H1 (cell line): ENCODE results near the gene UGT1A6. TPM values are rescaled to one million over a fixed set of nuclear protein-coding genes. Genes with fewer than 3 reads are reported as not detected.

Experiments used
- CTCF ChIA-PET: fragments of 300-600 bp; sonication (Branson Sonifier 250); formaldehyde crosslinking; loops from one replicate; lab custom pipeline; 2021; ENCODE audit not compliant: partially characterized antibody; lab: Charles Lee
- POLR2A ChIA-PET: fragments of 300-600 bp; sonication (Branson Sonifier 250); formaldehyde crosslinking; loops from one replicate; lab custom pipeline; 2021; ENCODE audit warnings: inconsistent platforms; ENCODE audit not compliant: partially characterized antibody; lab: Charles Lee
- DNase-seq, 2 experiments: peaks; one replicate each; pipeline versions ENCODE4 v3.0.0 to v3.0.0-alpha.2; 2010 to 2022; ENCODE audit warnings: low spot score in 2 of 2, low read depth in 1 of 2, mixed read lengths in 1 of 2
- FAIRE-seq: peaks from 2 replicates; lab custom pipeline; 2011; peaks lifted over from hg19 to GRCh38; lab: Jason Lieb, UNC
- H2AFZ ChIP-seq: 2 replicates; pipeline ENCODE4 v1.8.1; 2012; ENCODE audit warnings: low read length, inconsistent platforms
- H2AK5ac ChIP-seq: 2 replicates; pipeline ENCODE4 v1.6.1; 2013; ENCODE audit warnings: low read depth, low read length
- H2BK120ac ChIP-seq: replicated peaks from 2 replicates; pipeline ENCODE3; 2013; ENCODE audit warnings: low read depth, low read length, inconsistent platforms
- H2BK12ac ChIP-seq: 2 replicates; pipeline ENCODE4 v1.6.1; 2013; ENCODE audit warnings: low read depth, low read length
- H2BK15ac ChIP-seq: 2 replicates; pipeline ENCODE4 v1.6.1; 2013; ENCODE audit warnings: low read length
- H2BK20ac ChIP-seq: 2 replicates; pipeline ENCODE4 v1.6.1; 2013; ENCODE audit warnings: low read length
- H2BK5ac ChIP-seq: 2 replicates; pipeline ENCODE4 v1.6.1; 2013; ENCODE audit warnings: low read depth, low read length
- H3K14ac ChIP-seq: 2 replicates; pipeline ENCODE4 v1.6.1; 2013; ENCODE audit warnings: inconsistent platforms; ENCODE audit not compliant: insufficient read length
- H3K18ac ChIP-seq: 2 replicates; pipeline ENCODE4 v1.6.1; 2013; ENCODE audit warnings: low read length; ENCODE audit errors: extremely low read depth
- H3K23ac ChIP-seq: 2 replicates; pipeline ENCODE4 v1.6.1; 2013; ENCODE audit warnings: inconsistent platforms; ENCODE audit not compliant: insufficient read length
- H3K23me2 ChIP-seq: 2 replicates; pipeline ENCODE4 v1.6.1; 2013; ENCODE audit warnings: low read depth, low read length
- H3K27ac ChIP-seq: 2 replicates; pipeline ENCODE4 v1.6.1; 2011; ENCODE audit warnings: low read depth, low read length, inconsistent platforms
- H3K27me3 ChIP-seq, 4 experiments: replicated peaks in 1 of 4; 1 replicate in 1 of 4; 2 replicates in 3 of 4; pipeline versions ENCODE4 v1.6.1 to v1.8.1; 2011 to 2013; ENCODE audit warnings: low read length in 3 of 4, mild to moderate bottlenecking in 3 of 4, inconsistent platforms in 2 of 4, mixed read lengths in 2 of 4, moderate library complexity in 1 of 4; ENCODE audit not compliant: control insufficient read depth in 3 of 4, insufficient read depth in 3 of 4; ENCODE audit errors: extremely low read depth in 1 of 4
- H3K36me3 ChIP-seq, 4 experiments: 2 replicates each; pipeline versions ENCODE4 v1.6.1 to v1.8.1; 2011 to 2013; ENCODE audit warnings: mild to moderate bottlenecking in 4 of 4, low read length in 3 of 4, moderate library complexity in 2 of 4, control low read depth in 1 of 4, inconsistent platforms in 1 of 4; ENCODE audit not compliant: insufficient read depth in 4 of 4, control insufficient read depth in 2 of 4
- H3K4ac ChIP-seq: replicated peaks from 2 replicates; pipeline ENCODE3; 2013; ENCODE audit warnings: low read length, low read depth, mixed read lengths, inconsistent platforms; ENCODE audit not compliant: insufficient read length
- H3K4me1 ChIP-seq, 4 experiments: replicated peaks in 1 of 4; 1 replicate in 1 of 4; 2 replicates in 3 of 4; pipeline versions ENCODE4 v1.6.1 to v1.8.1; 2011 to 2013; ENCODE audit warnings: low read length in 3 of 4, inconsistent platforms in 2 of 4, mixed read lengths in 1 of 4; ENCODE audit not compliant: insufficient read depth in 4 of 4, control insufficient read depth in 3 of 4
- H3K4me2 ChIP-seq, 2 experiments: 2 replicates each; pipeline versions ENCODE4 v1.6.1 to v1.8.1; 2011 to 2013; ENCODE audit warnings: low read depth in 2 of 2, low read length in 2 of 2, control low read depth in 1 of 2, inconsistent platforms in 1 of 2, mild to moderate bottlenecking in 1 of 2; ENCODE audit not compliant: insufficient read depth in 1 of 2
- H3K4me3 ChIP-seq, 4 experiments: fragments of 200-600, 300-600 bp in 1 of 4; sonication (generic), shearing (Covaris generic), sonication (Bioruptor Twin) in 1 of 4; 2 replicates each; pipeline versions ENCODE4 v1.5.1 to v1.8.1; 2011 to 2016; ENCODE audit warnings: low read length in 4 of 4, low read depth in 3 of 4, control low read depth in 2 of 4, inconsistent platforms in 2 of 4, mild to moderate bottlenecking in 2 of 4, mixed read lengths in 1 of 4, moderate library complexity in 1 of 4; ENCODE audit not compliant: insufficient read depth in 2 of 4; ENCODE audit errors: extremely low read depth in 1 of 4
- H3K56ac ChIP-seq: replicated peaks from 2 replicates; pipeline ENCODE3; 2013; ENCODE audit warnings: low read depth, mild to moderate bottlenecking, mixed read lengths, low read length, inconsistent platforms; ENCODE audit not compliant: insufficient read length
- H3K79me1 ChIP-seq: 2 replicates; pipeline ENCODE4 v1.6.1; 2013; ENCODE audit warnings: low read depth, low read length, control low read depth
- H3K79me2 ChIP-seq, 2 experiments: 2 replicates each; pipeline versions ENCODE4 v1.6.1 to v1.8.1; 2012 to 2013; ENCODE audit warnings: low read length in 2 of 2, mild to moderate bottlenecking in 2 of 2, inconsistent platforms in 1 of 2; ENCODE audit not compliant: insufficient read depth in 2 of 2, control insufficient read depth in 1 of 2
- H3K9ac ChIP-seq, 4 experiments: replicated peaks in 1 of 4; 1 replicate in 1 of 4; 2 replicates in 3 of 4; pipeline versions ENCODE4 v1.6.1 to v1.8.1; 2011 to 2013; ENCODE audit warnings: low read depth in 3 of 4, low read length in 3 of 4, control low read depth in 2 of 4, mild to moderate bottlenecking in 2 of 4, moderate library complexity in 2 of 4, inconsistent platforms in 1 of 4; ENCODE audit errors: extremely low read depth in 1 of 4
- H3K9me3 ChIP-seq, 2 experiments: 2 replicates each; pipeline versions ENCODE4 v1.6.1 to v1.8.1; 2012 to 2013; ENCODE audit warnings: mild to moderate bottlenecking in 2 of 2, moderate library complexity in 2 of 2, control low read depth in 1 of 2, inconsistent platforms in 1 of 2, low read depth in 1 of 2, low read length in 1 of 2, mixed read lengths in 1 of 2; ENCODE audit not compliant: insufficient read depth in 2 of 2
- H4K20me1 ChIP-seq, 2 experiments: replicated peaks in 1 of 2; 2 replicates each; pipeline versions ENCODE3 to v1.8.1; 2011 to 2013; ENCODE audit warnings: inconsistent platforms in 2 of 2, low read length in 2 of 2, mild to moderate bottlenecking in 1 of 2; ENCODE audit not compliant: insufficient read depth in 2 of 2, control insufficient read depth in 1 of 2
- H4K5ac ChIP-seq: 2 replicates; pipeline ENCODE4 v1.6.1; 2013; ENCODE audit warnings: low read length, low read depth, mixed read lengths, inconsistent platforms; ENCODE audit not compliant: insufficient read length
- H4K8ac ChIP-seq: 2 replicates; pipeline ENCODE4 v1.8.0; 2013; ENCODE audit warnings: mild to moderate bottlenecking, moderate library complexity, low read length, inconsistent platforms; ENCODE audit not compliant: insufficient read depth; ENCODE audit errors: extremely low read depth
- H4K91ac ChIP-seq: replicated peaks from 2 replicates; pipeline ENCODE3; 2013; ENCODE audit warnings: low read length, mixed read lengths, inconsistent platforms; ENCODE audit not compliant: insufficient read length
- ATF2 ChIP-seq: IDR thresholded peaks from 2 replicates; pipeline ENCODE4 v1.6.1; 2012; ENCODE audit warnings: low read length, inconsistent platforms
- CHD2 ChIP-seq: IDR thresholded peaks from 2 replicates; pipeline ENCODE4 v1.6.1; 2012; ENCODE audit warnings: low read length, improper control_type of control experiment
- CTBP2 ChIP-seq: IDR thresholded peaks from 2 replicates; pipeline ENCODE4 v1.7.0; 2011; ENCODE audit warnings: borderline replicate concordance, mild to moderate bottlenecking, moderate library complexity, mixed read lengths, low read length; ENCODE audit not compliant: insufficient read depth, insufficient read length
- GTF2F1 ChIP-seq: IDR thresholded peaks from 2 replicates; pipeline ENCODE4 v1.6.1; 2012; ENCODE audit warnings: low read depth, low read length, improper control_type of control experiment, borderline replicate concordance
- HDAC6 ChIP-seq: IDR thresholded peaks from one replicate; pipeline ENCODE4 v1.7.1; 2012; ENCODE audit warnings: low read depth, mild to moderate bottlenecking, inconsistent platforms, low read length, moderate library complexity
- KDM5A ChIP-seq: fragments of 200-600 bp; IDR thresholded peaks from 2 replicates; pipeline ENCODE4 v1.7.1; 2012; ENCODE audit warnings: mild to moderate bottlenecking, low read length, inconsistent platforms, mixed read lengths
- NANOG ChIP-seq: IDR thresholded peaks from 2 replicates; pipeline ENCODE4 v1.6.1; 2011; ENCODE audit warnings: low read length, low read depth, mild to moderate bottlenecking, inconsistent platforms; ENCODE audit not compliant: insufficient read depth, poor library complexity, severe bottlenecking
- SIRT6 ChIP-seq: IDR thresholded peaks from one replicate; pipeline ENCODE4 v1.7.1; 2012; ENCODE audit warnings: low read length, inconsistent platforms
- SP4 ChIP-seq: IDR thresholded peaks from 2 replicates; pipeline ENCODE4 v1.6.1; 2012; ENCODE audit warnings: low read length, inconsistent platforms
- ZNF274 ChIP-seq: IDR thresholded peaks from 2 replicates; pipeline ENCODE4 v1.7.0; 2012; ENCODE audit warnings: low read length, borderline replicate concordance; ENCODE audit errors: extremely low read depth
- WGBS, 2 experiments: shearing (Covaris generic) in 1 of 2; methylation state at CpG; one replicate each; pipeline versions ENCODE4 v1.1.6 to v1.1.7; 2013 to 2015; ENCODE audit warnings: low lambda C conversion rate in 2 of 2, mixed read lengths in 2 of 2, inconsistent platforms in 1 of 2, low coverage in 1 of 2, missing lambda C conversion rate in 1 of 2; ENCODE audit not compliant: insufficient replicate concordance in 2 of 2, insufficient coverage in 1 of 2, insufficient read length in 1 of 2; ENCODE audit errors: extremely low coverage in 1 of 2, missing lambda C conversion rate in 1 of 2; 5-methylcytosine and 5-hydroxymethylcytosine counted together
- polyA plus RNA-seq, 7 experiments: library from polyadenylated mRNA; depleted of rRNA in 3 of 7; stranded (reverse) in 5 of 7; unstranded in 2 of 7; fragments of >200 nt in 5 of 7; fragments of 200-250 nt in 2 of 7; gene quantifications; 1 replicate in 5 of 7; 2 replicates in 1 of 7; 4 replicates in 1 of 7; pipeline versions ENCODE4 v1.2.1 to v1.2.3, GENCODE V29; 2011 to 2013; ENCODE audit warnings: missing spikeins in 2 of 7, mixed read lengths in 2 of 7
- total RNA-seq: library from RNA; stranded (reverse); fragmentation: NEBNext Ultra II Directional; extraction: Animal tissue kit (Norgen Biotek cat#: 25700); gene quantifications from 2 replicates; pipeline ENCODE4 v1.2.1, GENCODE V29; 2021

The UGT1A6 gene
- total and polyA plus RNA-seq, 2 of the 8 experiments (the other 6 are each of a cell fraction or from before 2014, with no cell fraction given), result not detected

- H2BK20ac ChIP-seq, result no peak overlapping the region
- H3K56ac ChIP-seq, result no peak overlapping the region
- H3K4ac ChIP-seq, result no peak overlapping the region
- no peak overlapping the region for H3K4me2 ChIP-seq
- DNase-seq (peak in 1 of 2 experiments; percentile 23), FAIRE-seq (no peak)
- no peak overlapping the region for H3K4me3 ChIP-seq
- no peak overlapping the region for H2AK5ac ChIP-seq
- H4K8ac ChIP-seq, result peak overlapping the region; percentile 83; the same call in 1 of the 2 replicates
- ChIA-PET CTCF (no interaction called here), POLR2A (no interaction called here)
- H2BK12ac ChIP-seq, result 0 out of 2 replicates have a peak overlapping the region, but pooled peaks have one; percentile 9
- no peaks in the 10 kb centered on the region for H4K20me1 ChIP-seq
- no peak overlapping the region for H3K9ac ChIP-seq
- peaks cover 0 to 5% of the 10 kb centered on the region in 2 experiments; a peak in 1 of 4 replicates for H3K9me3 ChIP-seq
- no peaks in the 10 kb centered on the region for H3K23me2 ChIP-seq
- H2AFZ ChIP-seq, result no peak overlapping the region
- no peaks in the 10 kb centered on the region for H3K36me3 ChIP-seq
- H2BK120ac ChIP-seq, result no peak overlapping the region
- no peak overlapping the region for H3K27ac ChIP-seq
- H3K79me2 ChIP-seq, result no peaks in the 10 kb centered on the region
- H3K27me3 ChIP-seq, result no peaks in the 10 kb centered on the region
- H2BK15ac ChIP-seq, result no peak overlapping the region
- no peak for TF ChIP-seq SIRT6
- TF ChIP-seq NANOG, result no peak
- TF ChIP-seq ZNF274, result no peak
- TF ChIP-seq CHD2, result no peak
- no peak for TF ChIP-seq ATF2
- no peak for TF ChIP-seq HDAC6
- no peak for TF ChIP-seq SP4
- no peak for TF ChIP-seq KDM5A
- no peak for TF ChIP-seq GTF2F1
- no peak for TF ChIP-seq CTBP2
- no peak overlapping the region for H4K5ac ChIP-seq
- H3K18ac ChIP-seq, result no peak overlapping the region
- no peak overlapping the region for H4K91ac ChIP-seq
- no peak overlapping the region for H3K14ac ChIP-seq
- H3K79me1 ChIP-seq, result no peaks in the 10 kb centered on the region
- no peak overlapping the region for H3K23ac ChIP-seq
- no peak overlapping the region for H2BK5ac ChIP-seq
- 90% methylated on average over 15 of the region's 18 CpGs; no CpG with 5 or more reads in 1 of the 2 experiments for WGBS, 2 experiments
- no peaks in the 10 kb centered on the region for H3K4me1 ChIP-seq
Measured at GRCh38 chr2:233793465-233794127, 100.9 kb downstream of the UGT1A6 start.
